ENCODE data around the gene PPP1R8.
"Not testable (repeated sequence)": the region's sequence is repeated elsewhere in the genome, so short reads cannot be mapped to it uniquely, and the experiment has no call there.

Gene PPP1R8

GRCh38 chr1:27861436-27861835, 30.9 kb downstream of the PPP1R8 start:
- H3K36me3 ChIP-seq (ENCODE audit: insufficient read depth, low read length) = no peaks in the 10 kb centered on the region
- H3K27me3 ChIP-seq (ENCODE audit: insufficient read depth, low read length) = no peaks in the 10 kb centered on the region
- peaks cover 30% of the 10 kb centered on the region for H3K4me1 ChIP-seq (ENCODE audit: control insufficient read depth, insufficient read depth, low read length, unreplicated experiment)

DNA sequence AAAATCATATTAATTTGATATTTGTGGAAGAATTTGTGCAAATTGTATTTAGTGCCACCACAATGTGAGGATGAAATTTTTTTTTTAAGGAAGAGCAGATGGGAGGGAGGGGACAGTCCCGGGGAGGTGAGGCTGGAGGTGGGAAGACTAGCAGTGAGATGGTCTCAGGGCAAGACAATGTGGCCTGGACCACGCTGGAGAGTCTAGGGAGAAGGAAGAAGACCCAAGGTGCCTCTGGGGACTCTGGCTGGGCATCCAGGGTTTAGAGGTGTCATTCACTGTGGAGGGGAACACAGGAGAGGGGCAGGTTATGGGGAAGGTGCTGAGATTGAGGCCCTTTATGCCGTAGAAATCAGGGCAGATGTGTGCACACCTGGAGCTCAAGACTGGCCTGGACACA, 31.4 kb downstream of the PPP1R8 start:
- no peak overlapping the region for H3K27ac ChIP-seq (ENCODE audit: low read depth, low read length)
- H3K27me3 ChIP-seq (ENCODE audit: insufficient read depth, low read length) = no peaks in the 10 kb centered on the region
- H2AFZ ChIP-seq (ENCODE audit: low read length, unreplicated experiment) = no peak overlapping the region
- peaks cover 30% of the 10 kb centered on the region for H3K4me1 ChIP-seq (ENCODE audit: control insufficient read depth, insufficient read depth, low read length, unreplicated experiment)
- no peak overlapping the region for H3K4me3 ChIP-seq (ENCODE audit: low read depth, low read length)
- H3K79me2 ChIP-seq (ENCODE audit: control insufficient read depth, insufficient read depth, low read length, unreplicated experiment) = no peaks in the 10 kb centered on the region
- H3K36me3 ChIP-seq (ENCODE audit: insufficient read depth, low read length) = no peaks in the 10 kb centered on the region

More at GRCh38 chr1:27861436-27861835, 30.9 kb downstream of the PPP1R8 start:
- no peaks in the 10 kb centered on the region for H3K79me2 ChIP-seq (ENCODE audit: control insufficient read depth, insufficient read depth, low read length, unreplicated experiment)
- no peak overlapping the region for H3K27ac ChIP-seq (ENCODE audit: low read depth, low read length)
- no peak overlapping the region for H2AFZ ChIP-seq (ENCODE audit: low read length, unreplicated experiment)
- no peak overlapping the region for H3K4me3 ChIP-seq (ENCODE audit: low read depth, low read length)

- H3K79me2 ChIP-seq (ENCODE audit: control insufficient read depth, insufficient read depth, low read length, unreplicated experiment) = no peaks in the 10 kb centered on the region
- H3K4me3 ChIP-seq (ENCODE audit: low read depth, low read length) = peak overlapping the region; percentile 59
- peak overlapping the region; percentile 99 for H3K27ac ChIP-seq (ENCODE audit: low read depth, low read length)
- H3K27me3 ChIP-seq (ENCODE audit: insufficient read depth, low read length) = no peaks in the 10 kb centered on the region
- peak overlapping the region; percentile 49 for H2AFZ ChIP-seq (ENCODE audit: low read length, unreplicated experiment)
- peaks cover 30% of the 10 kb centered on the region for H3K4me1 ChIP-seq (ENCODE audit: control insufficient read depth, insufficient read depth, low read length, unreplicated experiment)
- H3K36me3 ChIP-seq (ENCODE audit: insufficient read depth, low read length) = no peaks in the 10 kb centered on the region
These were observed 32.3 kb downstream of the PPP1R8 start for GRCh38 chr1:27862671-27863537.

GRCh38 chr1:27863538-27863915, 32.9 kb downstream of the PPP1R8 start:
- peaks cover 26% of the 10 kb centered on the region for H3K4me1 ChIP-seq (ENCODE audit: control insufficient read depth, insufficient read depth, low read length, unreplicated experiment)
- no peaks in the 10 kb centered on the region for H3K36me3 ChIP-seq (ENCODE audit: insufficient read depth, low read length)

DNA sequence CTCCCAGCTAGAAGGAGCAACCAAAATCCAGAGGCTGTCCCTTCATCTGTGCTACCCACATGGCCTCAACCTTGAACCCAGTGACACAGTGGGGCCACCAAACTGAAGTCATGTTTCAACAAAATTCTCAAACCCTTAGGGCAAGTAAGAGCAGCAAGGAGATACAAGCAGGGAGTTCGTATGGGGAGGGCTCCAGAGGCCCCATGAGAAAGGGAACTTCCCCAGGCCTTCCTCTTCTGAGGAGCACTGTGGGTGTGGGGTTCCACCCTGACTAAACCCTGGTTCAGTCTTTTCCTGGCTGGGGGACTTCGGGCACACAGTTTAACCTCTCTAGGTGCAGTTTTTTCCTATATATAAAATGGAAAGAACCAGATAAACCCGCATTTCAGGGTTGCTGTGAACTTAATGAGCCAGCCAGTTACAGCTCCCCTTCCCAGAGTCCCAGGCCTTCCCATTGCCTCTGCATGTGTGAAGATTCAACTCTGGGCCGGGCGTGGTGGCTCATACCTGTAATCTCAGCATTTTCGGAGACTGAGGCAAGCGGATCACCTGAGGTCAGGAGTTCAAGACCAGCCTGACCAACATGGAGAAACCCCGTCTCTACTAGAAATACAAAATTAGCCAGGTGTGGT, 33.8 kb downstream of the PPP1R8 start:
- no peaks in the 10 kb centered on the region for H3K36me3 ChIP-seq (ENCODE audit: insufficient read depth, low read length)
- H3K4me3 ChIP-seq (ENCODE audit: low read depth, low read length) = no peak overlapping the region
- no peaks in the 10 kb centered on the region for H3K27me3 ChIP-seq (ENCODE audit: insufficient read depth, low read length)
- H3K4me1 ChIP-seq (ENCODE audit: control insufficient read depth, insufficient read depth, low read length, unreplicated experiment) = peaks cover 25% of the 10 kb centered on the region
- peak overlapping the region; percentile 11 for H2AFZ ChIP-seq (ENCODE audit: low read length, unreplicated experiment)
- no peaks in the 10 kb centered on the region for H3K79me2 ChIP-seq (ENCODE audit: control insufficient read depth, insufficient read depth, low read length, unreplicated experiment)
- H3K27ac ChIP-seq (ENCODE audit: low read depth, low read length) = peak overlapping the region; percentile 99

More at GRCh38 chr1:27863538-27863915, 32.9 kb downstream of the PPP1R8 start:
- Histone ChIP-seq H3K4me3 (ENCODE audit: low read depth, low read length) (no peak overlapping the region; the same call in 1 of the 2 replicates), H3K27ac (ENCODE audit: low read depth, low read length) (peak overlapping the region; percentile 99), H3K27me3 (ENCODE audit: insufficient read depth, low read length) (no peaks in the 10 kb centered on the region), H2AFZ (ENCODE audit: low read length, unreplicated experiment) (peak overlapping the region; percentile 49), H3K79me2 (ENCODE audit: control insufficient read depth, insufficient read depth, low read length, unreplicated experiment) (no peaks in the 10 kb centered on the region)

DNA sequence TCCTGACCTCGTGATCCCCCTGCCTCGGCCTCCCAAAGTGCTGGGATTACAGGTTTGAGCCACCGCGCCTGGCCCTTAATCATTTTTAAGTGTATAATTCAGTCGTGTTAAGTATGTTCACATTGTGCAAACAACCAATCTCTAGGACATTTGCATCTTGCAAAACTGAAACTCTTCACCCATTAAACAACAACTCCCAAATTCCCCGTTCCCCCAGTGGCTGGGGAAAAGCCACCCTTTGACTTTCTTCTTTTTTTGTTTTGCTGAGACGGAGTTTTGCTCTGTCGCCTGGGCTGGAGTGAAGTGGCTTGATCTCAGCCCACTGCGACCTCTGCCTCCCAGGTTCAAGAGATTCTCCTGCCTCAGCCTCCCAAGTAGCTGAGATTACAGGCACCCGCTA, 35.2 kb downstream of the PPP1R8 start:
- H3K27ac ChIP-seq (ENCODE audit: low read depth, low read length) = no peak overlapping the region
- H2AFZ ChIP-seq (ENCODE audit: low read length, unreplicated experiment) = no peak overlapping the region
- no peak overlapping the region for H3K4me3 ChIP-seq (ENCODE audit: low read depth, low read length)
- H3K36me3 ChIP-seq (ENCODE audit: insufficient read depth, low read length) = no peaks in the 10 kb centered on the region
- H3K4me1 ChIP-seq (ENCODE audit: control insufficient read depth, insufficient read depth, low read length, unreplicated experiment) = peaks cover 25% of the 10 kb centered on the region
- no peaks in the 10 kb centered on the region for H3K27me3 ChIP-seq (ENCODE audit: insufficient read depth, low read length)
- H3K79me2 ChIP-seq (ENCODE audit: control insufficient read depth, insufficient read depth, low read length, unreplicated experiment) = no peaks in the 10 kb centered on the region

GRCh38 chr1:27868556-27868931, 38.0 kb downstream of the PPP1R8 start:
- Histone ChIP-seq H3K36me3 (ENCODE audit: insufficient read depth, low read length) (no peaks in the 10 kb centered on the region), H3K79me2 (ENCODE audit: control insufficient read depth, insufficient read depth, low read length, unreplicated experiment) (peaks cover 4% of the 10 kb centered on the region), H2AFZ (ENCODE audit: low read length, unreplicated experiment) (no peak overlapping the region), H3K27ac (ENCODE audit: low read depth, low read length) (no peak overlapping the region), H3K4me3 (ENCODE audit: low read depth, low read length) (no peak overlapping the region), H3K27me3 (ENCODE audit: insufficient read depth, low read length) (no peaks in the 10 kb centered on the region), H3K4me1 (ENCODE audit: control insufficient read depth, insufficient read depth, low read length, unreplicated experiment) (peaks cover 10% of the 10 kb centered on the region)

GRCh38 chr1:27868932-27869718, 38.5 kb downstream of the PPP1R8 start:
- no peaks in the 10 kb centered on the region for H3K36me3 ChIP-seq (ENCODE audit: insufficient read depth, low read length)
- H3K4me3 ChIP-seq (ENCODE audit: low read depth, low read length) = no peak overlapping the region
- no peak overlapping the region for H3K27ac ChIP-seq (ENCODE audit: low read depth, low read length)
- H3K4me1 ChIP-seq (ENCODE audit: control insufficient read depth, insufficient read depth, low read length, unreplicated experiment) = peaks cover 4% of the 10 kb centered on the region
- H3K27me3 ChIP-seq (ENCODE audit: insufficient read depth, low read length) = no peaks in the 10 kb centered on the region
- H2AFZ ChIP-seq (ENCODE audit: low read length, unreplicated experiment) = no peak overlapping the region
- H3K79me2 ChIP-seq (ENCODE audit: control insufficient read depth, insufficient read depth, low read length, unreplicated experiment) = peaks cover 9% of the 10 kb centered on the region

GRCh38 chr1:27869719-27870085, 39.1 kb downstream of the PPP1R8 start:
- Histone ChIP-seq H3K27ac (ENCODE audit: low read depth, low read length) (no peak overlapping the region), H3K4me1 (ENCODE audit: control insufficient read depth, insufficient read depth, low read length, unreplicated experiment) (peaks cover 3% of the 10 kb centered on the region), H2AFZ (ENCODE audit: low read length, unreplicated experiment) (no peak overlapping the region)

GRCh38 chr1:27871076-27871475, 40.5 kb downstream of the PPP1R8 start:
- not testable (repeated sequence) for H3K27me3 ChIP-seq (ENCODE audit: insufficient read depth, low read length); H3K27ac ChIP-seq (ENCODE audit: low read depth, low read length); H3K36me3 ChIP-seq (ENCODE audit: insufficient read depth, low read length); H3K4me1 ChIP-seq (ENCODE audit: control insufficient read depth, insufficient read depth, low read length, unreplicated experiment); H2AFZ ChIP-seq (ENCODE audit: low read length, unreplicated experiment); H3K4me3 ChIP-seq (ENCODE audit: low read depth, low read length)
- peaks cover 15% of the 10 kb centered on the region for H3K79me2 ChIP-seq (ENCODE audit: control insufficient read depth, insufficient read depth, low read length, unreplicated experiment)

More at GRCh38 chr1:27869719-27870085, 39.1 kb downstream of the PPP1R8 start:
- peaks cover 13% of the 10 kb centered on the region for H3K79me2 ChIP-seq (ENCODE audit: control insufficient read depth, insufficient read depth, low read length, unreplicated experiment)
- no peaks in the 10 kb centered on the region for H3K27me3 ChIP-seq (ENCODE audit: insufficient read depth, low read length)
- no peak overlapping the region for H3K4me3 ChIP-seq (ENCODE audit: low read depth, low read length)
- H3K36me3 ChIP-seq (ENCODE audit: insufficient read depth, low read length) = no peaks in the 10 kb centered on the region
